ENCODE data around the gene SPIN2B.
"Not testable (repeated sequence)": the region's sequence is repeated elsewhere in the genome, so short reads cannot be mapped to it uniquely, and the experiment has no call there.

SPIN2B gene

GRCh38 chrX:57117566-57117965, 3.8 kb downstream of the SPIN2B start:
- not testable (repeated sequence) for H3K36me3 Mint-ChIP-seq; ATAC-seq; DNase-seq (ENCODE audit: low spot score in 2 of 2); H3K4me1 Mint-ChIP-seq; H3K4me3 Mint-ChIP-seq; H3K9me3 Mint-ChIP-seq; H3K27ac Mint-ChIP-seq

GRCh38 chrX:57104921-57105398, 16.4 kb downstream of the SPIN2B start:
- no peak for DNase-seq (ENCODE audit: low spot score in 2 of 2)
- Mint-ChIP-seq H3K4me1 (peaks cover 6% of the 10 kb centered on the region), H3K36me3 (no peaks in the 10 kb centered on the region), H3K27ac (no peak overlapping the region), H3K9me3 (no peaks in the 10 kb centered on the region), H3K4me3 (no peak overlapping the region)
- ATAC-seq: no peak

- no peaks in the 10 kb centered on the region for H3K9me3 Mint-ChIP-seq
- ATAC-seq: no peak
Measured at GRCh38 chrX:57104406-57104805, 16.9 kb downstream of the SPIN2B start.

GRCh38 chrX:57103489-57103888, 17.9 kb downstream of the SPIN2B start:
- no peak for ATAC-seq
- DNase-seq (ENCODE audit: low spot score in 2 of 2): no peak
- no peaks in the 10 kb centered on the region for H3K36me3 Mint-ChIP-seq
- no peak overlapping the region for H3K4me3 Mint-ChIP-seq
- no peak overlapping the region for H3K27ac Mint-ChIP-seq
- H3K4me1 Mint-ChIP-seq: peaks cover 6% of the 10 kb centered on the region
- peaks cover 1% of the 10 kb centered on the region for H3K9me3 Mint-ChIP-seq

More at GRCh38 chrX:57104406-57104805, 16.9 kb downstream of the SPIN2B start:
- Mint-ChIP-seq H3K27ac (no peak overlapping the region), H3K36me3 (no peaks in the 10 kb centered on the region), H3K4me3 (no peak overlapping the region), H3K4me1 (peaks cover 6% of the 10 kb centered on the region)
- no peak for DNase-seq (ENCODE audit: low spot score in 2 of 2)

GRCh38 chrX:57102918-57103317, 18.4 kb downstream of the SPIN2B start:
- DNase-seq (ENCODE audit: low spot score in 2 of 2); H3K4me1 Mint-ChIP-seq; H3K9me3 Mint-ChIP-seq; H3K36me3 Mint-ChIP-seq; H3K27ac Mint-ChIP-seq; ATAC-seq; H3K4me3 Mint-ChIP-seq: not testable (repeated sequence)

- no peak for ATAC-seq
- Mint-ChIP-seq H3K27ac (no peak overlapping the region), H3K36me3 (no peaks in the 10 kb centered on the region), H3K9me3 (peaks cover 8% of the 10 kb centered on the region), H3K4me3 (no peak overlapping the region), H3K4me1 (no peaks in the 10 kb centered on the region)
- DNase-seq (ENCODE audit: low spot score in 2 of 2): no peak
Measured at GRCh38 chrX:57083143-57083542, 38.2 kb downstream of the SPIN2B start.

GRCh38 chrX:57074458-57074857, 46.9 kb downstream of the SPIN2B start:
- no peak for DNase-seq (ENCODE audit: low spot score in 2 of 2)
- Mint-ChIP-seq H3K36me3 (no peaks in the 10 kb centered on the region), H3K27ac (no peak overlapping the region), H3K9me3 (no peaks in the 10 kb centered on the region), H3K4me3 (no peak overlapping the region), H3K4me1 (no peaks in the 10 kb centered on the region)
- no peak for ATAC-seq

GRCh38 chrX:57070185-57070984, 51.0 kb downstream of the SPIN2B start:
- no peaks in the 10 kb centered on the region for H3K36me3 Mint-ChIP-seq
- H3K27ac Mint-ChIP-seq: no peak overlapping the region
- no peak for DNase-seq (ENCODE audit: low spot score in 2 of 2)

More at GRCh38 chrX:57070185-57070984, 51.0 kb downstream of the SPIN2B start:
- ATAC-seq: no peak
- no peak overlapping the region for H3K4me3 Mint-ChIP-seq
- H3K4me1 Mint-ChIP-seq: no peaks in the 10 kb centered on the region
- H3K9me3 Mint-ChIP-seq: peaks cover 4% of the 10 kb centered on the region
